ENCODE data around the gene NKAIN2. TPM values are rescaled to one million over a fixed set of nuclear protein-coding genes. Genes with fewer than 3 reads are reported as not detected.

NKAIN2 gene
- total and polyA plus RNA-seq, 9 of the 15 experiments (the other 6 are each of a cell fraction or from before 2014, with no cell fraction given) = not detected

DNA sequence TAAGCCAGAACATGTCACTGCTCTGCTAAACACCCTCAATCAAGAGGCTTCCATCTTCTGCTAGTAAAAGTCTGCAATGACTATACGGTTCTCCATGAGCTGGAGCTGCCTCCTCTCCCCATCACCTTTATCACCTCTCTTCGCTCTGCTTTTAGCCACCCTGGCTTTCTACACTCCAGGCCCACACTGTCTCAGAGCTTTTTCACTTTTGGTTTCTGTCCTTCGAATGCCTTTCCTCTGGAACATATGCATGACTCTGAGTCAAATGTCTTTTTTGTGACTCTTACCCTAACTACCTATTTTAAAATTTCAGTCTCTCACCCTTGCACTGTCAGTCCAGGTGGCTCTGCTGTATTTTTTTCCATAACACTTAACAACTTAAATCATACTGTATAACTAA lies 633.1 kb downstream of the NKAIN2 start:
- no peaks in the 10 kb centered on the region for H3K27me3 ChIP-seq (ENCODE audit: control insufficient read depth in 2 of 2, insufficient read depth in 2 of 2, low read length in 2 of 2)
- CTCF ChIA-PET (ENCODE audit: low intra/inter-chr PET ratio) = no interaction called here
- H4K20me1 ChIP-seq (replicated peaks; ENCODE audit: control insufficient read depth, insufficient read depth, low read length) = no peaks in the 10 kb centered on the region
- no peaks in the 10 kb centered on the region for H3K79me2 ChIP-seq (ENCODE audit: control insufficient read depth, insufficient read depth, low read length)
- no peaks in the 10 kb centered on the region; the same call in 1 of the 2 replicates for H3K9me3 ChIP-seq (replicated peaks; ENCODE audit: control insufficient read depth, insufficient read depth, low read depth, low read length)
- H3K4me3 ChIP-seq = no peak overlapping the region
- ATAC-seq (no peak), DNase-seq (ENCODE audit: extremely low read depth in 1 of 4, low spot score in 3 of 4) (no peak), FAIRE-seq (no peak)
- H2AFZ ChIP-seq (ENCODE audit: low read depth, low read length) = no peak overlapping the region
- no peak overlapping the region for H3K9ac ChIP-seq (ENCODE audit: insufficient read depth in 1 of 2, low read depth in 2 of 2, low read length in 2 of 2)
- BruUV-seq (replicated peaks) = no TSS peak
- no peaks in the 10 kb centered on the region for H3K9me1 ChIP-seq (ENCODE audit: control insufficient read depth, insufficient read depth, low read length)
- H3K36me3 ChIP-seq (ENCODE audit: control insufficient read depth, insufficient read depth, low read length) = no peaks in the 10 kb centered on the region
- intact Hi-C loops (cut with micrococcal nuclease) (no loop called here), in situ Hi-C loops (cut with MboI) (no loop called here)
- POLR2A ChIA-PET = no interaction called here
- TF ChIP-seq, protein P1, sequence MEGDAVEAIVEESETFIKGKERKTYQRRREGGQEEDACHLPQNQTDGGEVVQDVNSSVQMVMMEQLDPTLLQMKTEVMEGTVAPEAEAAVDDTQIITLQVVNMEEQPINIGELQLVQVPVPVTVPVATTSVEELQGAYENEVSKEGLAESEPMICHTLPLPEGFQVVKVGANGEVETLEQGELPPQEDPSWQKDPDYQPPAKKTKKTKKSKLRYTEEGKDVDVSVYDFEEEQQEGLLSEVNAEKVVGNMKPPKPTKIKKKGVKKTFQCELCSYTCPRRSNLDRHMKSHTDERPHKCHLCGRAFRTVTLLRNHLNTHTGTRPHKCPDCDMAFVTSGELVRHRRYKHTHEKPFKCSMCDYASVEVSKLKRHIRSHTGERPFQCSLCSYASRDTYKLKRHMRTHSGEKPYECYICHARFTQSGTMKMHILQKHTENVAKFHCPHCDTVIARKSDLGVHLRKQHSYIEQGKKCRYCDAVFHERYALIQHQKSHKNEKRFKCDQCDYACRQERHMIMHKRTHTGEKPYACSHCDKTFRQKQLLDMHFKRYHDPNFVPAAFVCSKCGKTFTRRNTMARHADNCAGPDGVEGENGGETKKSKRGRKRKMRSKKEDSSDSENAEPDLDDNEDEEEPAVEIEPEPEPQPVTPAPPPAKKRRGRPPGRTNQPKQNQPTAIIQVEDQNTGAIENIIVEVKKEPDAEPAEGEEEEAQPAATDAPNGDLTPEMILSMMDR (IDR thresholded peaks at IDR 0.05 in 2 of 3, conservative IDR thresholded peaks at IDR 0.05 in 1 of 3; ENCODE audit: insufficient read depth in 2 of 3, low read depth in 1 of 3, low read length in 3 of 3) = no peak
- TF ChIP-seq MYC (IDR thresholded peaks at IDR 0.05; ENCODE audit: low read depth, low read length) (no peak), MYC (CRISPR knock-in tag; IDR thresholded peaks at IDR 0.05; ENCODE audit: borderline replicate concordance, low read depth) (no peak), ZNF347 (CRISPR knock-in tag; IDR thresholded peaks at IDR 0.05; ENCODE audit: low read depth) (no peak), ETV1 (tag; conservative IDR thresholded peaks at IDR 0.05; ENCODE audit: low read depth) (no peak), HMG20A (CRISPR knock-in tag; conservative IDR thresholded peaks at IDR 0.05) (no peak), ZNF696 (CRISPR knock-in tag; conservative IDR thresholded peaks at IDR 0.05) (no peak), HCFC1 (IDR thresholded peaks at IDR 0.05; ENCODE audit: low read depth, low read length) (no peak), NCOA6 (IDR thresholded peaks at IDR 0.05) (no peak)
- TF ChIP-seq, protein P2, sequence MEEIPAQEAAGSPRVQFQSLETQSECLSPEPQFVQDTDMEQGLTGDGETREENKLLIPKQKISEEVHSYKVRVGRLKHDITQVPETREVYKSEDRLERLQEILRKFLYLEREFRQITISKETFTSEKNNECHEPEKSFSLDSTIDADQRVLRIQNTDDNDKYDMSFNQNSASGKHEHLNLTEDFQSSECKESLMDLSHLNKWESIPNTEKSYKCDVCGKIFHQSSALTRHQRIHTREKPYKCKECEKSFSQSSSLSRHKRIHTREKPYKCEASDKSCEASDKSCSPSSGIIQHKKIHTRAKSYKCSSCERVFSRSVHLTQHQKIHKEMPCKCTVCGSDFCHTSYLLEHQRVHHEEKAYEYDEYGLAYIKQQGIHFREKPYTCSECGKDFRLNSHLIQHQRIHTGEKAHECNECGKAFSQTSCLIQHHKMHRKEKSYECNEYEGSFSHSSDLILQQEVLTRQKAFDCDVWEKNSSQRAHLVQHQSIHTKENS (CRISPR knock-in tag; IDR thresholded peaks at IDR 0.05) = no peak
- TF ChIP-seq, protein P3, sequence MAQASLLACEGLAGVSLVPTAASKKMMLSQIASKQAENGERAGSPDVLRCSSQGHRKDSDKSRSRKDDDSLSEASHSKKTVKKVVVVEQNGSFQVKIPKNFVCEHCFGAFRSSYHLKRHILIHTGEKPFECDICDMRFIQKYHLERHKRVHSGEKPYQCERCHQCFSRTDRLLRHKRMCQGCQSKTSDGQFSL (CRISPR knock-in tag; IDR thresholded peaks at IDR 0.05) = no peak
- TF ChIP-seq, protein P3 (tag; IDR thresholded peaks at IDR 0.05) = no peak
- no peak overlapping the region for H3K27ac ChIP-seq (ENCODE audit: extremely low read depth, low read depth, low read length)
- WGBS (ENCODE audit: insufficient coverage, low coverage, missing lambda C conversion rate) = 2% methylated on average over 3 of the region's 3 CpGs
- H3K4me2 ChIP-seq (ENCODE audit: insufficient read depth, low read length) = no peak overlapping the region
- no peaks in the 10 kb centered on the region for H3K4me1 ChIP-seq (replicated peaks in 1 of 2; ENCODE audit: control insufficient read depth in 2 of 2, insufficient read depth in 2 of 2, low read length in 2 of 2)
